ENCODE data around the gene GIMAP1. TPM values are rescaled to one million over a fixed set of nuclear protein-coding genes. Genes with fewer than 3 reads are reported as not detected.
A peak's percentile ranks its signal among the peaks of the same experiment; 100 is the strongest.

The GIMAP1 gene
- total and polyA plus RNA-seq, 2 experiments from 2014 or later, result not detected

DNA sequence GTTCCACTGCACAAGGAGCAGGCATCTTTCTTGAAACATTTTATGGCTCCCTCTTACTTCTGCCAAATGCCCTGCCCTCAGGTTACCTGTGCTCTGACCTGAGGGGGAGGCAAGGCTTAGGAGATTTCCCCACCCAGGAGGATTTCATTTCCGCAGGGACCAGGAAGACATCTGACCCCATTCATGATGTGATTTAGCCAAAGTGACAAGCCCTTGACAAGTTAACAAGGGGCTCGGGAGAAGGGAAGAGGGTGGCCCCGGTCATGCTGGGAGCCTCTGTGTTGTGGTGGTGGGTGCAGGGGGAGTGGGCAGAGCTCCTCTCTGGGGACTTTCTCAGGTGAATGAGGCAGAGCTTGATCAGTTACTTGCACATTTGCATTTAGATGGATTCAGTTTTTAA, 39.8 kb downstream of the GIMAP1 start:
- H2AFZ ChIP-seq, result no peak overlapping the region
- no peaks in the 10 kb centered on the region for H3K9me3 ChIP-seq (ENCODE audit: low read depth)
- H3K4me1 ChIP-seq (ENCODE audit: insufficient read depth), result no peaks in the 10 kb centered on the region
- H4K20me1 ChIP-seq (ENCODE audit: insufficient read depth), result no peaks in the 10 kb centered on the region
- H3K36me3 ChIP-seq (ENCODE audit: low read depth), result no peaks in the 10 kb centered on the region
- H3K4me2 ChIP-seq (ENCODE audit: unreplicated experiment), result no peak overlapping the region
- TF ChIP-seq EZH2 (IDR thresholded peaks at IDR 0.05; ENCODE audit: insufficient read depth, poor library complexity, severe bottlenecking) (no peak), EZH2phosphoT487 (IDR thresholded peaks at IDR 0.05; ENCODE audit: insufficient read depth, low read depth) (no peak)
- in situ Hi-C loops (cut with MboI), result no loop called here
- H3K9me2 ChIP-seq (ENCODE audit: insufficient read depth), result no peaks in the 10 kb centered on the region
- H3K9ac ChIP-seq, result no peak overlapping the region
- no peaks in the 10 kb centered on the region for H3K79me2 ChIP-seq (ENCODE audit: insufficient read depth)
- no peaks in the 10 kb centered on the region for H3F3A ChIP-seq (ENCODE audit: insufficient read depth)
- H3K27me3 ChIP-seq (replicated peaks; ENCODE audit: insufficient read depth), result no peaks in the 10 kb centered on the region
- H3K4me3 ChIP-seq, result no peak overlapping the region
- WGBS, 2 experiments (ENCODE audit: low coverage in 1 of 2, low lambda C conversion rate in 2 of 2, missing lambda C conversion rate in 2 of 2), result 9 to 25% methylated on average over 3 of the region's 3 CpGs
- no peak for DNase-seq
- no peak overlapping the region for H3K27ac ChIP-seq

DNA sequence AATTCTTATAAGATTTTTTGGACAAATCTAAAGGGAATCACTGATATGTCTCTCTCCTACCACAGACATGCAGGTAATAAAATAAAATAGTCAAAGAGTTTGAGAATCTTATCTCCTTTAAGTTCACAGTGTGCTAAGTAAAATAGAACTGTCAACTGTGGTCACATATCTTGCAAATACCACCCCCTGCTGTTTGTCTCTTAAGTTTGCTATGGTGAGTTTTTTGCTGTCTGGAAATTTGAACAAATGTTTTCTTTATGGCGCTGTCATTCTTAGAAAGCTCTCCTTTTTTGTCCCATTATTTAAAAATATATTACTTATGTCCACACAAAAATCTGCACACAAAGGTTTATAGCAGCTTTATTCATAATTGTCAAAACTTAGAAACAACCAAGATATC, 40.4 kb downstream of the GIMAP1 start:
- no peak overlapping the region for H2AFZ ChIP-seq
- no peaks in the 10 kb centered on the region for H3K9me3 ChIP-seq (ENCODE audit: low read depth)
- H3K79me2 ChIP-seq (ENCODE audit: insufficient read depth), result no peaks in the 10 kb centered on the region
- no peaks in the 10 kb centered on the region for H3K36me3 ChIP-seq (ENCODE audit: low read depth)
- WGBS, 2 experiments (ENCODE audit: low coverage in 1 of 2, low lambda C conversion rate in 2 of 2, missing lambda C conversion rate in 2 of 2), result 0 to 18% methylated on average over 1 of the region's 1 CpG
- no peaks in the 10 kb centered on the region for H3K4me1 ChIP-seq (ENCODE audit: insufficient read depth)
- H3K27me3 ChIP-seq (replicated peaks; ENCODE audit: insufficient read depth), result no peaks in the 10 kb centered on the region
- TF ChIP-seq EZH2 (IDR thresholded peaks at IDR 0.05; ENCODE audit: insufficient read depth, poor library complexity, severe bottlenecking) (no peak), EZH2phosphoT487 (IDR thresholded peaks at IDR 0.05; ENCODE audit: insufficient read depth, low read depth) (no peak)
- no peaks in the 10 kb centered on the region for H3K9me2 ChIP-seq (ENCODE audit: insufficient read depth)
- no peaks in the 10 kb centered on the region for H4K20me1 ChIP-seq (ENCODE audit: insufficient read depth)
- no peak overlapping the region for H3K4me2 ChIP-seq (ENCODE audit: unreplicated experiment)
- H3F3A ChIP-seq (ENCODE audit: insufficient read depth), result no peaks in the 10 kb centered on the region
- H3K4me3 ChIP-seq, result no peak overlapping the region
- DNase-seq, result peak; percentile 20
- in situ Hi-C loops (cut with MboI), result no loop called here
- H3K9ac ChIP-seq, result no peak overlapping the region
- H3K27ac ChIP-seq, result no peak overlapping the region

DNA sequence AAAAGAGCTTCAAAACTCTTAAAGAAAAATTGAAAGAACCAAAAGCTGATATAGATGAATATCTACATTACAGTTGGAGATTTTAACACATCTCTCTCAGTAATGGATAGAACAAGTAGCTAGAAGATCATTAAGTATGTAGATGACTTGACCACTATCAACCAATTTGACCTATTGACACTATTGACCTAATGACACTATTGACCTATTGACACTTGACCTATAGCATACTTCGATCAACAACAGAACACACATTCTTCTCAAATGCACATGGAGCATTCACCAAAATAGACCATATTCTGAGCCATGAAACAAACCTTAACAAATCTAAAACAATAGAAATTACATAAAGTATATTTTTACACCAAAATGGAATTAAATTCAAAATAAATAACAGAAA, 43.1 kb downstream of the GIMAP1 start:
- in situ Hi-C loops (cut with MboI), result no loop called here
- Histone ChIP-seq H3K4me2 (ENCODE audit: unreplicated experiment) (no peak overlapping the region), H3K4me3 (no peak overlapping the region), H3F3A (ENCODE audit: insufficient read depth) (no peaks in the 10 kb centered on the region), H2AFZ (no peak overlapping the region), H4K20me1 (ENCODE audit: insufficient read depth) (no peaks in the 10 kb centered on the region), H3K9me2 (ENCODE audit: insufficient read depth) (no peaks in the 10 kb centered on the region), H3K27ac (no peak overlapping the region), H3K9me3 (ENCODE audit: low read depth) (no peaks in the 10 kb centered on the region), H3K27me3 (replicated peaks; ENCODE audit: insufficient read depth) (no peaks in the 10 kb centered on the region), H3K4me1 (ENCODE audit: insufficient read depth) (no peaks in the 10 kb centered on the region), H3K79me2 (ENCODE audit: insufficient read depth) (no peaks in the 10 kb centered on the region), H3K9ac (no peak overlapping the region), H3K36me3 (ENCODE audit: low read depth) (no peaks in the 10 kb centered on the region)
- TF ChIP-seq EZH2 (IDR thresholded peaks at IDR 0.05; ENCODE audit: insufficient read depth, poor library complexity, severe bottlenecking), result no peak
- no peak for TF ChIP-seq EZH2phosphoT487 (IDR thresholded peaks at IDR 0.05; ENCODE audit: insufficient read depth, low read depth)
- DNase-seq, result no peak
- 9 to 13% methylated on average over 1 of the region's 1 CpG for WGBS, 2 experiments (ENCODE audit: low coverage in 1 of 2, low lambda C conversion rate in 2 of 2, missing lambda C conversion rate in 2 of 2)

DNA sequence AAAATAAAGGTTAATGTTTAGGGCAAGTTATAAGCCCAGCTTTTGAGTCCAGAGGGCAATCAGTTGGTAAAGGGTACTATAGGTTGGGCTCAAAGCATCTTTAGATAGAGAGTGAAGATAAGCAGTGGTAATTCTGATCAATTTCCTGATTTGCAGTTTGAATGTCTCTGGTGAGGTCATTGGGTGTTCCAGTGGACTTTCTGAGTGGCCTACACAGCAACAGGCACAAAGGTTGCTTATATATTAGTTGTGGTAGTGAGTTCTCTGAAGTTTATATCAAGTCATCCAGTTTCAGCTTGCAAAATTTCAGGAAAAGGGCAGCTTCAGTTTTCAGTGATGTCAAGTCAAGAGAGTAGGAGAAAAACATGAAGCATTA, 49.9 kb downstream of the GIMAP1 start:
- no peak overlapping the region for H3K27ac ChIP-seq
- H3K9me3 ChIP-seq (ENCODE audit: low read depth), result no peaks in the 10 kb centered on the region
- no peaks in the 10 kb centered on the region for H3K4me1 ChIP-seq (ENCODE audit: insufficient read depth)
- H3K79me2 ChIP-seq (ENCODE audit: insufficient read depth), result no peaks in the 10 kb centered on the region
- H3K36me3 ChIP-seq (ENCODE audit: low read depth), result no peaks in the 10 kb centered on the region
- H3K9ac ChIP-seq, result no peak overlapping the region
- TF ChIP-seq EZH2phosphoT487 (IDR thresholded peaks at IDR 0.05; ENCODE audit: insufficient read depth, low read depth), result no peak
- no peak for TF ChIP-seq EZH2 (IDR thresholded peaks at IDR 0.05; ENCODE audit: insufficient read depth, poor library complexity, severe bottlenecking)
- no peak overlapping the region for H3K4me3 ChIP-seq
- no peaks in the 10 kb centered on the region for H3K9me2 ChIP-seq (ENCODE audit: insufficient read depth)
- H3K27me3 ChIP-seq (replicated peaks; ENCODE audit: insufficient read depth), result no peaks in the 10 kb centered on the region
- no peak overlapping the region for H3K4me2 ChIP-seq (ENCODE audit: unreplicated experiment)
- in situ Hi-C loops (cut with MboI), result no loop called here
- H3F3A ChIP-seq (ENCODE audit: insufficient read depth), result no peaks in the 10 kb centered on the region
- H2AFZ ChIP-seq, result no peak overlapping the region
- no peak for DNase-seq
- H4K20me1 ChIP-seq (ENCODE audit: insufficient read depth), result no peaks in the 10 kb centered on the region

DNA sequence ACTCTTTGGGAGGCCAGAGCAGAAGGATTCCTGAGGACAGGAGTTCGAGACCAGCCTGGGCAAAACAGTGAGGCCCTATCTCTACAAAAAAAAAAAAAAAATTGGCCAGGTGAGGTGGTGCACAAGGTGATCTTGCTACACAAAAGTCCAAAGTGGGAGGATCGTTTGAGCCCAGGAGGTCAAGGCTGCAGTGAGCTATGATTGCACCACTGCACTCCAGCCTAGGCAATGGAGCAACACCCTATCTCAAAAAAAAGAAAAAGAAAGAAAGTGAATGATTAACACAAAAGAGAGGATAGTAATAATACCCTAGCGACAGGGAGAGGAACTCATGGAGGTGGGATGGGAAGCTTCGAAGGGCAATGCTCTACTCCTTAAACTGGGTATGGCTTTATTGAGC, 53.4 kb downstream of the GIMAP1 start:
- no peak overlapping the region for H3K9ac ChIP-seq
- no peak overlapping the region for H3K4me2 ChIP-seq (ENCODE audit: unreplicated experiment)
- H4K20me1 ChIP-seq (ENCODE audit: insufficient read depth), result no peaks in the 10 kb centered on the region
- H3K36me3 ChIP-seq (ENCODE audit: low read depth), result no peaks in the 10 kb centered on the region
- H3K4me3 ChIP-seq, result no peak overlapping the region
- H2AFZ ChIP-seq, result no peak overlapping the region
- in situ Hi-C loops (cut with MboI), result no loop called here
- WGBS, 2 experiments (ENCODE audit: low coverage in 1 of 2, low lambda C conversion rate in 2 of 2, missing lambda C conversion rate in 2 of 2), result 42 to 50% methylated on average over 4 of the region's 4 CpGs
- H3K9me2 ChIP-seq (ENCODE audit: insufficient read depth), result no peaks in the 10 kb centered on the region
- no peak for TF ChIP-seq EZH2phosphoT487 (IDR thresholded peaks at IDR 0.05; ENCODE audit: insufficient read depth, low read depth)
- no peak for TF ChIP-seq EZH2 (IDR thresholded peaks at IDR 0.05; ENCODE audit: insufficient read depth, poor library complexity, severe bottlenecking)
- no peaks in the 10 kb centered on the region for H3K79me2 ChIP-seq (ENCODE audit: insufficient read depth)
- no peaks in the 10 kb centered on the region for H3F3A ChIP-seq (ENCODE audit: insufficient read depth)
- no peak for DNase-seq
- no peaks in the 10 kb centered on the region for H3K27me3 ChIP-seq (replicated peaks; ENCODE audit: insufficient read depth)
- no peaks in the 10 kb centered on the region for H3K9me3 ChIP-seq (ENCODE audit: low read depth)
- H3K27ac ChIP-seq, result no peak overlapping the region
- H3K4me1 ChIP-seq (ENCODE audit: insufficient read depth), result no peaks in the 10 kb centered on the region

Other genes starting within 250 kb of the GIMAP1 start
- gene GIMAP7, start 201.7 kb upstream of the GIMAP1 start, total RNA-seq (2014; rRNA removed; shearing (Covaris generic)), result not detected in 2 replicates
- not detected in 2 replicates for gene GIMAP7, start 201.7 kb upstream of the GIMAP1 start, polyA plus RNA-seq (2016; fragmentation: Nextera tagmentation; extraction: Ambion mirVana)
- not detected in 2 replicates for gene GIMAP4, start 149.2 kb upstream of the GIMAP1 start, total RNA-seq (2014; rRNA removed; shearing (Covaris generic))
- not detected in 2 replicates for gene GIMAP4, start 149.2 kb upstream of the GIMAP1 start, polyA plus RNA-seq (2016; fragmentation: Nextera tagmentation; extraction: Ambion mirVana)
- gene GIMAP6, start 84.2 kb upstream of the GIMAP1 start, total RNA-seq (2014; rRNA removed; shearing (Covaris generic)), result not detected in 2 replicates
- not detected in 2 replicates for gene GIMAP6, start 84.2 kb upstream of the GIMAP1 start, polyA plus RNA-seq (2016; fragmentation: Nextera tagmentation; extraction: Ambion mirVana)
- gene GIMAP2, start 30.9 kb upstream of the GIMAP1 start, total RNA-seq (2014; rRNA removed; shearing (Covaris generic)), result 0.13 TPM in 1 of 2 replicates, not detected in the other
- 0.13 and 0.22 TPM in 2 replicates for gene GIMAP2, start 30.9 kb upstream of the GIMAP1 start, polyA plus RNA-seq (2016; fragmentation: Nextera tagmentation; extraction: Ambion mirVana)
- not detected in 2 replicates for gene GIMAP5, start 20.8 kb downstream of the GIMAP1 start, total RNA-seq (2014; rRNA removed; shearing (Covaris generic))
- gene GIMAP5, start 20.8 kb downstream of the GIMAP1 start, polyA plus RNA-seq (2016; fragmentation: Nextera tagmentation; extraction: Ambion mirVana), result not detected in 2 replicates
- gene TMEM176B, start 83.8 kb downstream of the GIMAP1 start, total RNA-seq (2014; rRNA removed; shearing (Covaris generic)), result not detected in 2 replicates
- not detected in 2 replicates for gene TMEM176B, start 83.8 kb downstream of the GIMAP1 start, polyA plus RNA-seq (2016; fragmentation: Nextera tagmentation; extraction: Ambion mirVana)
- not detected in 2 replicates for gene TMEM176A, start 84.2 kb downstream of the GIMAP1 start, total RNA-seq (2014; rRNA removed; shearing (Covaris generic))
- not detected in 2 replicates for gene TMEM176A, start 84.2 kb downstream of the GIMAP1 start, polyA plus RNA-seq (2016; fragmentation: Nextera tagmentation; extraction: Ambion mirVana)
- not detected in 2 replicates for gene AOC1, start 135.9 kb downstream of the GIMAP1 start, total RNA-seq (2014; rRNA removed; shearing (Covaris generic))
- gene AOC1, start 135.9 kb downstream of the GIMAP1 start, polyA plus RNA-seq (2016; fragmentation: Nextera tagmentation; extraction: Ambion mirVana), result not detected in 2 replicates